Measurements from ENCODE around the gene TNFSF15.

The TNFSF15 gene

DNA sequence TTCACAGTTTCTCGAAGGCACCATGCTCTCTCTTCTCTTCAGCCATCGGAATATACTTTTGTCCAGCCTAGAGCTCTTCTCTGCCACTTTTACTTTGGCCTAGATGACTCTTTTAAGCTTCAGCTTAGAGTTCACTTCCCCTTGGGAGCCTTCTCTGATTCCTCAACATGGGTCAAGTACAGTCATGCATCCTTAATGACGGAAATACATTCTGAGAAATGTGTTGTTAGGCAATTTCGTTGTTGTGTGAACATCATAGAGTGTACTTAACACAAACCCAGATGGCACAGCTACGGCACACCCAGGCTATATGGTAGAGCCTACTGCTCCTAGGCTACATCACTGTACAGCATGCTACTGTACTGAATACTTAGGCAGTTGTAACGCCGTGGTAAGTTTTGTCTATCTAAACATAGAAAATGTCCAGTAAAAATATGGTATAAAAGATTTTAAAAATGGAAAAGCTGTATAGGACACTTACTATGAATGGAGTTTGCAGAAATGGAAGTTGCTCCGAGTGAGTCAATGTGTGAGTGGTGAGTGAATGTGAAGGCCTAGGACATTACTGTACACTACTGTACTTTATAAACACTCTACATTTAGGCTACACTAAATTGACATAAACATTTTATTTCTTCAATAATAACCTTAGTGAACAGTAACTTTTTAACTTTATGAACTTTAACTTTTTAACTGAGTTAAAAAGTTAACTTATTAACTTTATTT lies 15.1 kb upstream of the TNFSF15 start:
- Histone ChIP-seq H3K4me1 (ENCODE audit: control insufficient read depth, insufficient read depth, low read length) (peaks cover 3% of the 10 kb centered on the region), H3K36me3 (ENCODE audit: control insufficient read depth, insufficient read depth, low read length) (no peaks in the 10 kb centered on the region), H3K9me3 (ENCODE audit: control insufficient read depth, low read length) (no peaks in the 10 kb centered on the region), H3K4me3 (ENCODE audit: low read length) (no peak overlapping the region), H3K9ac (ENCODE audit: low read length) (no peak overlapping the region), H3K27me3 (ENCODE audit: control insufficient read depth, insufficient read depth, low read length) (no peaks in the 10 kb centered on the region)

DNA sequence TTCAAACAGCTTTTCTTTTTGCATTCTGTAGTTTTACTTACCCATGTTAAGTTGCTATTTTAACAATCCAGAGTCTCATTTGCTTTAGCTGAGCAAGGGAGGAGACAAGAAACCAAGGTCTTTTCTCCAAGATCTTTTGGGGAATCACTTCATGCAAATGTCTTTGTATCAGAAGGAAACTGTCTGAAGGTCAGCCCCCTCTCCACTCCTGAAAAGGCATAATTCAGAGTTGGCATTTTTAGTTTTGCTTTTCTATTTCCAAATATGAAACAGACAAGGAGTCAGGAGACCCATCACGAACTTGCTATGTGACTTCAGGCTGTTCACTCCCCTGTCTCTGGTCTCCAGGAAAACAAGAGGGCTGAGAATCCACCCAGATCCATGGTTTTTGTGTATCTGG lies 12.3 kb upstream of the TNFSF15 start:
- Histone ChIP-seq H3K9ac (ENCODE audit: low read length) (no peak overlapping the region), H3K27me3 (ENCODE audit: control insufficient read depth, insufficient read depth, low read length) (peaks cover under 1% of the 10 kb centered on the region), H3K9me3 (ENCODE audit: control insufficient read depth, low read length) (no peaks in the 10 kb centered on the region), H3K4me1 (ENCODE audit: control insufficient read depth, insufficient read depth, low read length) (no peaks in the 10 kb centered on the region), H3K36me3 (ENCODE audit: control insufficient read depth, insufficient read depth, low read length) (no peaks in the 10 kb centered on the region), H3K4me3 (ENCODE audit: low read length) (no peak overlapping the region)

DNA sequence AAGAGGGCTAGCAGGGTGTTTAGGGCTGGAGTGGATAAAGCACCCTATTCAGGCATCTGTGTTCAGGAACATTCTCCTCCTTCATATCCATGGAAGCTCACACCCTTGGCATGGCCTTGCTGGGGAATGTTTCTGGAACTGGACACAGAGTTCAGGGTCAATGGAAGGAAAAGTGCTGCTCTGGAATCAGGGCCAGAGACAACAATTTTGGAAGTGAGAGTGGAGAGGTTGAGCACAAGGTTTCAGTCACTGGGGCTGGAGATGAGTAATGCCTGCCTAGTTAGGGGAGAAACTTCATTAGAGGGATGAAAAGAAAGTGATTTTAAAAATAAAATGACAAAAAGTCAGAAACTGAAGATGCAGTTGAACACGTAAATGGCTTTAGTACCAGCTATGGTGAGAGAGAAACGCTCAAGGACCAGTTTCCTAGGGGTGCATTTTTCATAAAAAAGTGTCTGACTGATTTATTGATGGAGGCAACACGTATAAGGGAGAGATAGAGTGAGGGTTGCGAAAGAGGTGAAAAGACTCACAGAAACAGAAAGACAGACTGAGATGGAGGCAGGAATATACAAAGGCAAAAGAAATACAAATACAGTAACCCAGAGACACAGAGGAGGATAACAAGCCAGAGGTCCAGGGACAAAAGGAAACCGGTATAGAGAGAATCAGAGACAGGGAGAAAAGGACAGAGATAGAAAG lies 8.0 kb upstream of the TNFSF15 start:
- peaks cover 5% of the 10 kb centered on the region for H3K27me3 ChIP-seq (ENCODE audit: control insufficient read depth, insufficient read depth, low read length)
- H3K4me3 ChIP-seq (ENCODE audit: low read length) = no peak overlapping the region
- no peaks in the 10 kb centered on the region for H3K9me3 ChIP-seq (ENCODE audit: control insufficient read depth, low read length)
- no peak overlapping the region for H3K9ac ChIP-seq (ENCODE audit: low read length)
- H3K4me1 ChIP-seq (ENCODE audit: control insufficient read depth, insufficient read depth, low read length) = no peaks in the 10 kb centered on the region
- H3K36me3 ChIP-seq (ENCODE audit: control insufficient read depth, insufficient read depth, low read length) = no peaks in the 10 kb centered on the region

DNA sequence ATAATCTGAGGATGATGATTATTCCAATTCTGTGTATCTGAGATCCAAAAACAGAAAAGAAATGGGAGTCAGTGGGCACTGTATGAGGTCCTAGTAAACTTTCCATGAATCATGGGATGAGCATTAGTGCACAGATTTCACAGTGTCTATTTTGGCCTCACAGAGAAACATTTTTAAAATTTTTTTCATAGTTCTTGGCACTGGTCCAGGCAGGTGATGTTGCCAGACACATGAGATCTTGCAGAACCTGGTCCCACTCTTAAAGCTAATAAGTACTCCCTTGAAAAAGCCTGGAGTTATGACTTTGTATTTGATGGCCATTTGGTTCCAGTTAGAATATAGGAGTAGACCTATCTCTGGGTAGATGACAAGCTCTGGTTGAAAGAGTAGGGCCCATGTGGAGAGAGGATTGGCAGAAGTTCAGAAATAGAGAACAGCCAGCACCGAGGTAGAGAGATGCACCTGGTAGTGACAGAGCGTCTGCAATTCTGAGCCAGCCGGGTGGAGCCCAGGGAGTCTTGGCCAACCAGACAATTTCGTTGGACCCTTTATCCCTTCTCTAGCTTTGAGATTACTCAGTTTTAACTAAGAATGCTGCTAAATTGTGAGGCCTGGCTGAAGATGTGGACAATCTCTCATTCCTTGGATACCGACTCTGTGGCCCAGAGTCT lies 6.3 kb upstream of the TNFSF15 start:
- H3K36me3 ChIP-seq (ENCODE audit: control insufficient read depth, insufficient read depth, low read length) = no peaks in the 10 kb centered on the region
- no peak overlapping the region for H3K4me3 ChIP-seq (ENCODE audit: low read length)
- peaks cover 4% of the 10 kb centered on the region for H3K4me1 ChIP-seq (ENCODE audit: control insufficient read depth, insufficient read depth, low read length)
- H3K9ac ChIP-seq (ENCODE audit: low read length) = no peak overlapping the region
- no peaks in the 10 kb centered on the region for H3K9me3 ChIP-seq (ENCODE audit: control insufficient read depth, low read length)
- peaks cover 5% of the 10 kb centered on the region for H3K27me3 ChIP-seq (ENCODE audit: control insufficient read depth, insufficient read depth, low read length)

DNA sequence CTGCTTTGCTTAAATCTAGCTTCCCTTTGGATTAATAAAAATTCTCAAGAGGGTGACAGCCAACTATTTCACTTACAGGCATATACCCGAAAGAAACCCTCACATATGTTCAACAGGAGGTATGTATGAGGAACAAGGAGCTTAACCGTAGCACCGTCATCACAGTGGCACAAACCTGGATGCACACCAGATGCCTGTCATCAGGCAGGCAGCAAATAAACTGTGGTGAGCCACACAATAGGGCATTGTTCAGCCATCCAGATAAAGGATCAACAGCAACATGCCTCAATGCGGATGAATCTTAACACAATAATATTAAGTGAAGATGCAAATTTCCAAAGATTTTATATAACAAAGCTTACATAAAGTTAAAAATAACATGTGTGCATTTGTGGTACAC lies 5.5 kb upstream of the TNFSF15 start:
- Histone ChIP-seq H3K9me3 (ENCODE audit: control insufficient read depth, low read length) (no peaks in the 10 kb centered on the region), H3K4me1 (ENCODE audit: control insufficient read depth, insufficient read depth, low read length) (peaks cover 12% of the 10 kb centered on the region), H3K4me3 (ENCODE audit: low read length) (no peak overlapping the region), H3K36me3 (ENCODE audit: control insufficient read depth, insufficient read depth, low read length) (no peaks in the 10 kb centered on the region), H3K27me3 (ENCODE audit: control insufficient read depth, insufficient read depth, low read length) (peaks cover 5% of the 10 kb centered on the region), H3K9ac (ENCODE audit: low read length) (no peak overlapping the region)

DNA sequence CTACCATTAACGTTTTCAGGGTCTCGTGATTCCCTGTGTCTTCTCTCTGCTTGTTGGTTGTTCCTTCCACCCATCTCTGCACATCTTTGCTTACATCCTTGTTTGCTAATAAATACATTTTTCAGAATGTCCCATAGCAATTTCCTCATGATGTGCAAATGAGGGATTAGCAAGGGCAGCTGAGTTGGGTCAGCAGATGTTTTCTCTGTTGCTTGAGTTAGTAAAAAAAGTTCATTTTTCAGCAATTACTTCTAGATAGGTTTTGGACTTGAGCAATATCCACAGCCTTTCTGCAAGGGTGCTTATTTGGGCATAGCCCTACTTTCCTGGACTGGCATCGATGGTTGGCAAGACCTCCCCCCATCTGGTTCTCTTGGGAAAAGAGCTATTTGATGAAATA lies 4.8 kb upstream of the TNFSF15 start:
- H3K9ac ChIP-seq (ENCODE audit: low read length) = no peak overlapping the region
- no peak overlapping the region for H3K4me3 ChIP-seq (ENCODE audit: low read length)
- H3K9me3 ChIP-seq (ENCODE audit: control insufficient read depth, low read length) = no peaks in the 10 kb centered on the region
- H3K36me3 ChIP-seq (ENCODE audit: control insufficient read depth, insufficient read depth, low read length) = no peaks in the 10 kb centered on the region
- peaks cover 5% of the 10 kb centered on the region for H3K27me3 ChIP-seq (ENCODE audit: control insufficient read depth, insufficient read depth, low read length)
- peaks cover 19% of the 10 kb centered on the region for H3K4me1 ChIP-seq (ENCODE audit: control insufficient read depth, insufficient read depth, low read length)

DNA sequence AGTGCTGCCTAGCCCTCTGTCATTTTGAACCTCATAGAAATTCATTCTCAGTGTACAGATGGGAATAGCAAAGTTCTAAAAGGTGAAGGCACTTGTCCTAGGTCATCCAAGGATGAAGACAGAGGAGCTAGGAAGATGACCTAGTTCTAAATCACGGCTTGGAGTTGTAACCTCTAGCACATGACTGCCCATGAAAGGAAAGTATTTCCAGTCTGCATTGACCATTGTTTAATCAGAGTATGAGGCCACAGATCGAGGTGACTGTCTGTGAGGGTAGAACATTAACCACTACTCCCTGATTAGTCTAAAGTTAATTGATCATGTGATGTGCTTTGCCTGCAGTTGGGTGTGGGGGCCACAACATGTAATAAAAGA lies 674 bp upstream of the TNFSF15 start:
- H3K9me3 ChIP-seq (ENCODE audit: control insufficient read depth, low read length) = no peaks in the 10 kb centered on the region
- peaks cover 37% of the 10 kb centered on the region for H3K4me1 ChIP-seq (ENCODE audit: control insufficient read depth, insufficient read depth, low read length)
- H3K36me3 ChIP-seq (ENCODE audit: control insufficient read depth, insufficient read depth, low read length) = no peaks in the 10 kb centered on the region
- H3K27me3 ChIP-seq (ENCODE audit: control insufficient read depth, insufficient read depth, low read length) = no peaks in the 10 kb centered on the region
- peak overlapping the region; percentile 44 for H3K9ac ChIP-seq (ENCODE audit: low read length)
- no peak overlapping the region for H3K4me3 ChIP-seq (ENCODE audit: low read length)

DNA sequence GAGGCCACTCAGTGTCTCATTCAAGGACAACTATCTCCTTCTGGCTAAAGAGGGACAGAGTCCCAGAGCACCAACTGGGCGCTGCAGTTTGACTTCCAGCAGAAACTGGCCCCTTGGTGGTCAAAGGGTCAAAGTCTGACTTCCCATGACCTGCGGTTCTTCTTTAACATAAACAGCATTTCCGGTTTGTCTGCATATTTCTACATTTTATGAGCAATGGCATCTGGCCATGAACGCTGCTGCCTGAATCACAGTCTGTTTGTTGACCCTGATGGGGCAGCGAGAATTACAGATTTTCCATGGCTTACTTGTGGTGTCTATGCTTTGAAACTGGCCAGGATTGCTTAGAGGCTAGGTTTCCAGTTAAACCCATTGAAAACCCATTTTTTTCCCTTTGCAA lies 1.3 kb downstream of the TNFSF15 start:
- Histone ChIP-seq H3K9me3 (ENCODE audit: control insufficient read depth, low read length) (no peaks in the 10 kb centered on the region), H3K36me3 (ENCODE audit: control insufficient read depth, insufficient read depth, low read length) (no peaks in the 10 kb centered on the region), H3K9ac (ENCODE audit: low read length) (no peak overlapping the region), H3K4me3 (ENCODE audit: low read length) (no peak overlapping the region), H3K27me3 (ENCODE audit: control insufficient read depth, insufficient read depth, low read length) (no peaks in the 10 kb centered on the region), H3K4me1 (ENCODE audit: control insufficient read depth, insufficient read depth, low read length) (peaks cover 37% of the 10 kb centered on the region)

DNA sequence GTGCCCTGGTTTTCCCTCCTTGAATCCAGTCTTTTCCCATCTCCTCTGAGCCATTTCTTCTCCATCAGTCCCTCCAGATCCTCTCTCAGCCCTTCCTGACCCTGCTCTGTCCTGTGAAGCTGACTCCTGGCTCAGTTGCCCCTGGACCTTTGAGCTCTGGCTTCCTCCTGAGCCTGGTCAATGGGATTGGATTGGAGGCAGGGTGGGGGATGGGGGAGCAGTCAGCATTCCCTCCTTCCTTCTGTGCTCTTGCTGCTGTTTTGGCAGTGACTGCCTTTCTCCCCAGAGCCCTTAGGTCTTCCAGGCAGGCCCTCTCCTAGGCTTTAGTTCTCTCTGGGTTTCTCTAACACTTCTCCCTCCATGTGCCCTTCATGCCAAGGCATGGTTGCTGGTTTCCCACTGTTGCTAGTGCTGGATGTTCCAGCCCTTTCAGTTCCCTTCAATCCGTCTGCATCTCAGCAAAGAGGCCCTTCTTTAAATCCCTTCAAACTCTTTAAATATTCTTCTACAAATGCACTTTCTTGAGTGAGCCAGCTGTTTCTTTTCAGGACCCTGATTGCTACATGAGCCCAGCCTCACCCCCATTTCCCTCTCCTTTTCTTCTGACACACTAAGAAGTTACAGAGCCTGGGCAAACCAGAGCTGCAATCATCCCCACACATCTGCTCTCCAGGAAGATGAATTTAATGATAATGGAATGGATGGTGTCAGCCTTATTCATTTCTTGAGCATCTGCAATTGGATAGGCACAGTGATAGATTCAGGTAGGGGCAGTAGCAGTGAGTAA lies 2.2 kb downstream of the TNFSF15 start:
- H3K4me3 ChIP-seq (ENCODE audit: low read length) = no peak overlapping the region
- no peak overlapping the region for H3K9ac ChIP-seq (ENCODE audit: low read length)
- H3K36me3 ChIP-seq (ENCODE audit: control insufficient read depth, insufficient read depth, low read length) = no peaks in the 10 kb centered on the region
- H3K27me3 ChIP-seq (ENCODE audit: control insufficient read depth, insufficient read depth, low read length) = no peaks in the 10 kb centered on the region
- H3K9me3 ChIP-seq (ENCODE audit: control insufficient read depth, low read length) = no peaks in the 10 kb centered on the region
- H3K4me1 ChIP-seq (ENCODE audit: control insufficient read depth, insufficient read depth, low read length) = peaks cover 37% of the 10 kb centered on the region

DNA sequence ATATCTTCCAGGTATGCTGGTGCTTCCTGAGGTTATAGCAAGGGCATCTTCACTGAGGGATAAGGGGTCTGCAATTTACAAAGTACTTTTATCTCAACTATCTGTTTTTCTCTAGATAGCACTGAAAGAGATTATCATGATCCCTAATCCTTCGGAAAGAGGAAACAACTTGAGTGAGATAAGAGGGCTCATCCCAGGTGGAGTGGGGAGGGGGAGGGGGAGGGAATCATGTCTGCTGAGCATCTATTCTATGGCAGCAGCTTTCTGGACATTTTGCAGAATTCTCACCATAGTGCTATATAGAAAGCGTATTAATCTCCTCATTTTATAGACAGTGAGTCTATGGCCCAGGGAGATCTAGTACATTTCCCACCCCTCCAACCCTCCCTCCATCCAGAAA lies 5.9 kb downstream of the TNFSF15 start:
- Histone ChIP-seq H3K36me3 (ENCODE audit: control insufficient read depth, insufficient read depth, low read length) (no peaks in the 10 kb centered on the region), H3K9ac (ENCODE audit: low read length) (no peak overlapping the region), H3K4me3 (ENCODE audit: low read length) (no peak overlapping the region), H3K9me3 (ENCODE audit: control insufficient read depth, low read length) (no peaks in the 10 kb centered on the region), H3K27me3 (ENCODE audit: control insufficient read depth, insufficient read depth, low read length) (no peaks in the 10 kb centered on the region), H3K4me1 (ENCODE audit: control insufficient read depth, insufficient read depth, low read length) (peaks cover 16% of the 10 kb centered on the region)

DNA sequence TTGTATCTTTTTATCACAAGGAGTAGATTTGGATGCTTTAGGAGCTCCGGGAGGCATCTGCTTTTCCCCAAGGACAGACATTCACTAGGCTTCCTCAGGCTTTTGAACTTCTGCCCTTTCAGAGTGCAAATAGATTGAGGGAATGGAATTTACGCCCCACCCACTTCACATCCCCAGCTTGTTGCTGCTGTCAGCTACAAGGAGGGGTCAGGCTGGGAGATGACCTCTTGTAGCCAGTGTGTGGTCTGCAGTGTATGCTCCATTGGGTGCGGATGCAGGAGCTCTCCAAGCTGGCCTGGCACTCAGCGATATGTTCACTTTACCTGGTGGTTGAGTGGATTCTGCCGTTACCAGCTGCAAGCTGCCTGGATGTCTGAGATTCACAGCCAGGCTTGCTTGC lies 6.4 kb downstream of the TNFSF15 start:
- no peaks in the 10 kb centered on the region for H3K27me3 ChIP-seq (ENCODE audit: control insufficient read depth, insufficient read depth, low read length)
- no peaks in the 10 kb centered on the region for H3K36me3 ChIP-seq (ENCODE audit: control insufficient read depth, insufficient read depth, low read length)
- no peak overlapping the region for H3K9ac ChIP-seq (ENCODE audit: low read length)
- H3K4me1 ChIP-seq (ENCODE audit: control insufficient read depth, insufficient read depth, low read length) = peaks cover 11% of the 10 kb centered on the region
- H3K9me3 ChIP-seq (ENCODE audit: control insufficient read depth, low read length) = no peaks in the 10 kb centered on the region
- H3K4me3 ChIP-seq (ENCODE audit: low read length) = no peak overlapping the region

Data from mucosa of stomach (tissue), 1 donor.